ENCODE data around the gene PPP1R8.

- TF ChIP-seq ZNF274 (IDR thresholded peaks at IDR 0.05; ENCODE audit: low read depth, low read length) (no peak), SUZ12 (IDR thresholded peaks at IDR 0.05; ENCODE audit: extremely low read depth, insufficient read depth, insufficient read length) (no peak)
These were observed 23.2 kb upstream of the PPP1R8 start for GRCh38 chr1:27807385-27807784.

Measured in NT2/D1 (cell line).